HepG2 (cell line): Measurements from ENCODE around the gene FOXE3. TPM values are rescaled to one million over a fixed set of nuclear protein-coding genes. Genes with fewer than 3 reads are reported as not detected.

Experiments
- ATAC-seq: fragments of 200-7000 bp; cut with Tn5 transposase; 3 replicates; pipeline ENCODE4 v1.9.1; 2020; ENCODE audit warnings: mild to moderate bottlenecking, moderate library complexity
- BruUV-seq: library from RNA; stranded (reverse); fragments of 400-500 nt; replicated peaks from 2 replicates; lab custom pipeline; 2021; lab: Mats Ljungman, UMichigan
- CTCF ChIA-PET: fragments of 300-600 bp; formaldehyde crosslinking; extraction: SDS; loops from one replicate; lab custom pipeline; 2021; ENCODE audit warnings: low total read pairs, inconsistent platforms, low intra/inter-chr PET ratio; lab: Yijun Ruan, JAX
- POLR2A ChIA-PET: fragments of 350-600 bp; sonication (Branson Sonifier 250); formaldehyde crosslinking; loops from one replicate; lab custom pipeline; 2020; ENCODE audit warnings: antibody characterized with exemption, inconsistent platforms; lab: Yijun Ruan, JAX
- DNase-seq: peaks from one replicate; pipeline ENCODE4 v3.0.0-alpha.2; 2015; ENCODE audit warnings: low spot score
- FAIRE-seq: peaks from 3 replicates; lab custom pipeline; 2011; peaks lifted over from hg19 to GRCh38; lab: Jason Lieb, UNC
- H2AFZ ChIP-seq: one replicate; pipeline ENCODE4 v1.6.1; 2011; ENCODE audit warnings: low read length, inconsistent platforms
- H3K27ac ChIP-seq: fragments of 300-600 bp; 3 replicates; pipeline ENCODE4 v1.8.0; 2011; ENCODE audit warnings: mixed run types, mild to moderate bottlenecking, mixed read lengths, low read length, inconsistent platforms; ENCODE audit not compliant: insufficient read depth; ENCODE audit errors: extremely low read length
- H3K27me3 ChIP-seq, 2 experiments: fragments of 200-600 bp in 1 of 2; 2 replicates in 1 of 2; 3 replicates in 1 of 2; pipeline versions ENCODE4 v1.6.0 to v1.8.0; 2011; ENCODE audit warnings: low read length in 2 of 2, mild to moderate bottlenecking in 2 of 2, moderate library complexity in 2 of 2, inconsistent platforms in 1 of 2; ENCODE audit not compliant: insufficient read depth in 2 of 2, control insufficient read depth in 1 of 2
- H3K36me3 ChIP-seq, 2 experiments: fragments of 200-600 bp in 1 of 2; replicated peaks in 1 of 2; 2 replicates in 1 of 2; 3 replicates in 1 of 2; pipeline versions ENCODE4 v1.5.1 to v1.8.0; 2011; ENCODE audit warnings: low read length in 2 of 2, inconsistent platforms in 1 of 2; ENCODE audit not compliant: insufficient read depth in 2 of 2, control insufficient read depth in 1 of 2
- H3K4me1 ChIP-seq: 2 replicates; pipeline ENCODE4 v1.5.1; 2012; ENCODE audit warnings: low read length, inconsistent platforms; ENCODE audit not compliant: insufficient read depth
- H3K4me2 ChIP-seq: 2 replicates; pipeline ENCODE4 v1.6.0; 2011; ENCODE audit warnings: low read depth, low read length, inconsistent platforms
- H3K4me3 ChIP-seq, 3 experiments: fragments of 200-600 bp in 1 of 3; sonication (generic), shearing (Covaris generic) in 1 of 3; replicated peaks in 1 of 3; 2 replicates each; pipeline ENCODE4 v1.5.1; 2011 to 2016; ENCODE audit warnings: low read length in 3 of 3, inconsistent platforms in 2 of 3, low read depth in 2 of 3, mild to moderate bottlenecking in 2 of 3, control low read depth in 1 of 3, mixed read lengths in 1 of 3; ENCODE audit not compliant: insufficient read depth in 1 of 3
- H3K79me2 ChIP-seq: one replicate; pipeline ENCODE4 v1.6.1; 2011; ENCODE audit warnings: low read length, inconsistent platforms; ENCODE audit not compliant: insufficient read depth
- H3K9ac ChIP-seq: 2 replicates; pipeline ENCODE4 v1.6.0; 2011; ENCODE audit warnings: mild to moderate bottlenecking, low read depth, low read length, inconsistent platforms; ENCODE audit not compliant: insufficient read depth
- H3K9me3 ChIP-seq: 2 replicates; pipeline ENCODE4 v1.5.1; 2012; ENCODE audit warnings: mild to moderate bottlenecking, low read length
- H4K20me1 ChIP-seq: 2 replicates; pipeline ENCODE4 v1.6.0; 2011; ENCODE audit warnings: inconsistent platforms, mild to moderate bottlenecking, low read length, moderate library complexity; ENCODE audit not compliant: insufficient read depth
- FIP1L1 ChIP-seq: fragments of 200-400 bp; formaldehyde crosslinking; IDR thresholded peaks from 2 replicates; pipeline ENCODE4 v1.6.1; 2018; ENCODE audit warnings: low read depth, mild to moderate bottlenecking, low read length, moderate library complexity, borderline replicate concordance; ENCODE audit not compliant: insufficient read depth
- MAZ ChIP-seq, 2 experiments: sonication (generic) in 1 of 2; formaldehyde crosslinking in 1 of 2; IDR thresholded peaks; 2 replicates each; pipeline versions ENCODE4 v1.5.0 to v1.6.1; 2012 to 2020; ENCODE audit warnings: low read depth in 2 of 2, mild to moderate bottlenecking in 2 of 2, borderline replicate concordance in 1 of 2, improper control_type of control experiment in 1 of 2, low read length in 1 of 2, missing genetic modification reagents in 1 of 2, moderate library complexity in 1 of 2
- MBD4 ChIP-seq: IDR thresholded peaks from 2 replicates; pipeline ENCODE4 v1.6.1; 2012; ENCODE audit warnings: low read length, inconsistent platforms, borderline replicate concordance
- MED13 ChIP-seq: sonication (generic); formaldehyde crosslinking; IDR thresholded peaks from 2 replicates; pipeline ENCODE4 v1.5.0; 2020; ENCODE audit warnings: missing genetic modification reagents
- ONECUT2 ChIP-seq: sonication (generic); formaldehyde crosslinking; IDR thresholded peaks from 2 replicates; pipeline ENCODE4 v1.4.0; 2020; ENCODE audit warnings: missing genetic modification reagents
- PHB2 ChIP-seq: fragments of 450-650 bp; IDR thresholded peaks from 2 replicates; pipeline ENCODE4 v1.6.1; 2018; ENCODE audit not compliant: partially characterized antibody
- RARG ChIP-seq: sonication (generic); formaldehyde crosslinking; IDR thresholded peaks from 2 replicates; pipeline ENCODE4 v1.4.0; 2020; ENCODE audit warnings: low read depth, mild to moderate bottlenecking, missing genetic modification reagents
- SALL1 ChIP-seq: sonication (generic); formaldehyde crosslinking; IDR thresholded peaks from 2 replicates; pipeline ENCODE4 v1.8.0; 2022; ENCODE audit warnings: mild to moderate bottlenecking, missing genetic modification reagents
- SIX4 ChIP-seq: sonication (generic); formaldehyde crosslinking; IDR thresholded peaks from 2 replicates; pipeline ENCODE4 v1.4.0; 2020; ENCODE audit warnings: missing genetic modification reagents
- SMYD3 ChIP-seq: sonication (generic); formaldehyde crosslinking; IDR thresholded peaks from 2 replicates; pipeline ENCODE4 v1.8.1; 2023; ENCODE audit warnings: mild to moderate bottlenecking, missing genetic modification reagents
- SP140L ChIP-seq: sonication (generic); formaldehyde crosslinking; IDR thresholded peaks from 2 replicates; pipeline ENCODE4 v1.4.0; 2020; ENCODE audit warnings: missing genetic modification reagents, borderline replicate concordance
- ZNF101 ChIP-seq: sonication (generic); formaldehyde crosslinking; IDR thresholded peaks from 2 replicates; pipeline ENCODE4 v1.4.0; 2020; ENCODE audit warnings: mild to moderate bottlenecking, low read depth, missing genetic modification reagents, borderline replicate concordance
- ZNF713 ChIP-seq: sonication (generic); formaldehyde crosslinking; IDR thresholded peaks from 2 replicates; pipeline ENCODE4 v1.4.0; 2020; ENCODE audit warnings: mild to moderate bottlenecking, missing genetic modification reagents
- WGBS: methylation state at CpG from one replicate; pipeline ENCODE4 v1.1.6; 2017; ENCODE audit warnings: low lambda C conversion rate; 5-methylcytosine and 5-hydroxymethylcytosine counted together
- in situ Hi-C: cut with HindIII; loops from 2 replicates; pipeline ENCODE4 v1.10.0; 2017; ENCODE audit warnings: low pct_unique_long_range_greater_than_20kb; ENCODE audit not compliant: extremely low pct_ligation_motif_present
- intact Hi-C: fragments of 100-400 bp; cut with micrococcal nuclease; formaldehyde crosslinking; loops from one replicate; pipeline ENCODE4 v1.10.0; 2022; ENCODE audit not compliant: unreplicated experiment
- polyA plus RNA-seq, 8 experiments: library from polyadenylated mRNA; depleted of rRNA in 3 of 8; stranded (reverse) in 7 of 8; unstranded in 1 of 8; fragments of >200 nt; fragmentation: Illumina TruSeq in 4 of 8; extraction: Trizol in 4 of 8; gene quantifications; 2 replicates each; pipeline versions ENCODE4 v1.2.1 to v1.2.3, GENCODE V29; 2011 to 2016; ENCODE audit warnings: low read depth in 4 of 8, missing spikeins in 1 of 8, mixed read lengths in 1 of 8; ENCODE audit not compliant: insufficient read depth in 1 of 8
- total RNA-seq, 5 experiments: library from RNA; depleted of rRNA; stranded (reverse); fragments of >200 nt; fragmentation: Illumina TruSeq; extraction: Trizol; gene quantifications; 2 replicates each; pipeline ENCODE4 v1.2.3, GENCODE V29; 2016; ENCODE audit warnings: low read depth in 1 of 5
- TF ChIP-seq, protein P1 (sequence below): IDR thresholded peaks from 2 replicates; pipeline ENCODE4 v1.4.0; 2020; ENCODE audit warnings: mild to moderate bottlenecking, missing genetic modification reagents
- TF ChIP-seq, protein P2 (sequence below): sonication (generic); formaldehyde crosslinking; IDR thresholded peaks from 2 replicates; pipeline ENCODE4 v1.4.0; 2020; ENCODE audit warnings: missing genetic modification reagents
- TF ChIP-seq, protein P3 (sequence below): sonication (generic); formaldehyde crosslinking; IDR thresholded peaks from 2 replicates; pipeline ENCODE4 v1.8.1; 2023; ENCODE audit warnings: mild to moderate bottlenecking, missing genetic modification reagents, borderline replicate concordance

Gene FOXE3
- total and polyA plus RNA-seq, 2 of the 13 experiments (the other 11 are each of a cell fraction or from before 2014, with no cell fraction given), result not detected

DNA sequence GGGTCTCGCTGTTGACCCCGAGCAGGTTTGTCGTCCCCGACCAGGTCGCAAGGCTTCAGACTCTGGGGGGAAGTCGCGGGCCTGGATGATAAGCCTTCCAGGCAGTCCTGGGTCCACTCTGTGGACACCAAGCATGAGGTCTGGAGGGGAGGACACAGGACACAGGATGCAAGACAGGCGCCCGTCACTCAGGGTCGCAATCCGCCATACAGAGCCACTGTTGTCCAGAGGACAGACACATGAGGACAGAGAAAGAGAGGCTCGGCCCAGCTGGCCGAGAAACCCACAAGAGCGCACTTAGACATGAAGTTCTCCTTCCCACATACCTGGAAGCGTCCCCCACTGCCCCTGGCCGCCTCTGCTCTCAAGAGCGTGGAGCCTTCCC, 16.9 kb downstream of the FOXE3 start:
- no peak for FAIRE-seq
- H3K36me3 ChIP-seq, result no peaks in the 10 kb centered on the region
- TF ChIP-seq, protein P1, sequence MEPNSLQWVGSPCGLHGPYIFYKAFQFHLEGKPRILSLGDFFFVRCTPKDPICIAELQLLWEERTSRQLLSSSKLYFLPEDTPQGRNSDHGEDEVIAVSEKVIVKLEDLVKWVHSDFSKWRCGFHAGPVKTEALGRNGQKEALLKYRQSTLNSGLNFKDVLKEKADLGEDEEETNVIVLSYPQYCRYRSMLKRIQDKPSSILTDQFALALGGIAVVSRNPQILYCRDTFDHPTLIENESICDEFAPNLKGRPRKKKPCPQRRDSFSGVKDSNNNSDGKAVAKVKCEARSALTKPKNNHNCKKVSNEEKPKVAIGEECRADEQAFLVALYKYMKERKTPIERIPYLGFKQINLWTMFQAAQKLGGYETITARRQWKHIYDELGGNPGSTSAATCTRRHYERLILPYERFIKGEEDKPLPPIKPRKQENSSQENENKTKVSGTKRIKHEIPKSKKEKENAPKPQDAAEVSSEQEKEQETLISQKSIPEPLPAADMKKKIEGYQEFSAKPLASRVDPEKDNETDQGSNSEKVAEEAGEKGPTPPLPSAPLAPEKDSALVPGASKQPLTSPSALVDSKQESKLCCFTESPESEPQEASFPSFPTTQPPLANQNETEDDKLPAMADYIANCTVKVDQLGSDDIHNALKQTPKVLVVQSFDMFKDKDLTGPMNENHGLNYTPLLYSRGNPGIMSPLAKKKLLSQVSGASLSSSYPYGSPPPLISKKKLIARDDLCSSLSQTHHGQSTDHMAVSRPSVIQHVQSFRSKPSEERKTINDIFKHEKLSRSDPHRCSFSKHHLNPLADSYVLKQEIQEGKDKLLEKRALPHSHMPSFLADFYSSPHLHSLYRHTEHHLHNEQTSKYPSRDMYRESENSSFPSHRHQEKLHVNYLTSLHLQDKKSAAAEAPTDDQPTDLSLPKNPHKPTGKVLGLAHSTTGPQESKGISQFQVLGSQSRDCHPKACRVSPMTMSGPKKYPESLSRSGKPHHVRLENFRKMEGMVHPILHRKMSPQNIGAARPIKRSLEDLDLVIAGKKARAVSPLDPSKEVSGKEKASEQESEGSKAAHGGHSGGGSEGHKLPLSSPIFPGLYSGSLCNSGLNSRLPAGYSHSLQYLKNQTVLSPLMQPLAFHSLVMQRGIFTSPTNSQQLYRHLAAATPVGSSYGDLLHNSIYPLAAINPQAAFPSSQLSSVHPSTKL (CRISPR knock-in tag), result no peak
- TF ChIP-seq MED13 (CRISPR knock-in tag), result no peak
- no peak for TF ChIP-seq ZNF101 (CRISPR knock-in tag)
- TF ChIP-seq MBD4, result no peak
- TF ChIP-seq, protein P2, sequence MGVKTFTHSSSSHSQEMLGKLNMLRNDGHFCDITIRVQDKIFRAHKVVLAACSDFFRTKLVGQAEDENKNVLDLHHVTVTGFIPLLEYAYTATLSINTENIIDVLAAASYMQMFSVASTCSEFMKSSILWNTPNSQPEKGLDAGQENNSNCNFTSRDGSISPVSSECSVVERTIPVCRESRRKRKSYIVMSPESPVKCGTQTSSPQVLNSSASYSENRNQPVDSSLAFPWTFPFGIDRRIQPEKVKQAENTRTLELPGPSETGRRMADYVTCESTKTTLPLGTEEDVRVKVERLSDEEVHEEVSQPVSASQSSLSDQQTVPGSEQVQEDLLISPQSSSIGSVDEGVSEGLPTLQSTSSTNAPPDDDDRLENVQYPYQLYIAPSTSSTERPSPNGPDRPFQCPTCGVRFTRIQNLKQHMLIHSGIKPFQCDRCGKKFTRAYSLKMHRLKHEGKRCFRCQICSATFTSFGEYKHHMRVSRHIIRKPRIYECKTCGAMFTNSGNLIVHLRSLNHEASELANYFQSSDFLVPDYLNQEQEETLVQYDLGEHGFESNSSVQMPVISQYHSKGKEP (CRISPR knock-in tag), result no peak
- TF ChIP-seq PHB2, result no peak
- no peak for TF ChIP-seq MAZ (IDR thresholded peaks at IDR 0.05; ENCODE audit: borderline replicate concordance, low read depth, low read length)
- no peak for TF ChIP-seq MAZ (CRISPR knock-in tag; IDR thresholded peaks at IDR 0.05; ENCODE audit: low read depth)
- TF ChIP-seq, protein P3, sequence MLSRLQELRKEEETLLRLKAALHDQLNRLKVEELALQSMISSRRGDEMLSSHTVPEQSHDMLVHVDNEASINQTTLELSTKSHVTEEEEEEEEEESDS (CRISPR knock-in tag), result no peak
- TF ChIP-seq SIX4 (CRISPR knock-in tag), result no peak
- no peak for TF ChIP-seq SP140L (CRISPR knock-in tag)
- TF ChIP-seq RARG (CRISPR knock-in tag), result no peak
- TF ChIP-seq SMYD3 (CRISPR knock-in tag), result no peak
- no peak for TF ChIP-seq ONECUT2 (CRISPR knock-in tag)
- no peak for TF ChIP-seq SALL1 (CRISPR knock-in tag)
- TF ChIP-seq ZNF713 (CRISPR knock-in tag), result no peak
- TF ChIP-seq FIP1L1, result no peak
- no TSS peak for BruUV-seq
- H4K20me1 ChIP-seq, result no peaks in the 10 kb centered on the region
- no peaks in the 10 kb centered on the region for H3K79me2 ChIP-seq
- ATAC-seq, result no peak
- H3K4me2 ChIP-seq, result no peak overlapping the region
- H3K9me3 ChIP-seq, result no peaks in the 10 kb centered on the region
- no peak overlapping the region for H3K4me3 ChIP-seq
- WGBS, result 96% methylated on average over 16 of the region's 17 CpGs
- H3K27me3 ChIP-seq, result no peaks in the 10 kb centered on the region
- POLR2A ChIA-PET, result no interaction called here
- CTCF ChIA-PET, result interaction anchor here (1.2 kb wide), 1 partner anchor 293 kb away, joined by 7 read pairs; no protein-coding TSS in a partner anchor
- H2AFZ ChIP-seq, result no peak overlapping the region
- intact Hi-C loops (no loop called here), in situ Hi-C loops (no loop called here)
- H3K27ac ChIP-seq, result no peak overlapping the region
- peaks cover 21% of the 10 kb centered on the region for H3K4me1 ChIP-seq
- H3K9ac ChIP-seq, result no peak overlapping the region
- DNase-seq, result no peak
